ACHN (cell line): ENCODE data around the gene SDR42E1.

ENCODE experiments used
- DNase-seq: peaks from one replicate; pipeline ENCODE4 v3.0.0-alpha.2; 2015
- in situ Hi-C: cut with HindIII; loops from 2 replicates; pipeline ENCODE4 v1.10.0; 2017; ENCODE audit warnings: low sequenced_read_pairs, low pct_ligation_motif_present, low pct_unique_long_range_greater_than_20kb

Gene SDR42E1

GRCh38 chr16:81971853-81972252 lies 39.4 kb downstream of the SDR42E1 start:
- in situ Hi-C loops: no loop called here
- no peak for DNase-seq

DNA sequence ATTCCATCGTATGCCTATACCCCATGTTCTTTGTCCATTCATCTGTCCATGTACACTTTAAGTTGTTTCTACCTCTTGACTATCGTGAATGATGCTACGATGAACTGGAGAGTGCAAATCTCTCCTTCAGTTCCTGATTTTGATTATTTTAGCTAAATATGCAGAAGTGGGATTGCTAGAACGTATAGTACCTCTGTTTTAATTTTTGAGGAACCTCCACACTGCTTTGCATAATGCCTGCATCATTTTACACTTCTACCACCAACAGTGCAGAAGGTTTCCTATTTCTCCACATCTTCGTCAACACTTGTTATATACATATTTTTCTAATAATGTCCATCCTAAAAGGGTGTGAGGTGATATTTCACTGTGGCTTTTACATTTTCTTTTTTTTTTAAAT lies 43.9 kb downstream of the SDR42E1 start:
- in situ Hi-C loops: no loop called here

DNA sequence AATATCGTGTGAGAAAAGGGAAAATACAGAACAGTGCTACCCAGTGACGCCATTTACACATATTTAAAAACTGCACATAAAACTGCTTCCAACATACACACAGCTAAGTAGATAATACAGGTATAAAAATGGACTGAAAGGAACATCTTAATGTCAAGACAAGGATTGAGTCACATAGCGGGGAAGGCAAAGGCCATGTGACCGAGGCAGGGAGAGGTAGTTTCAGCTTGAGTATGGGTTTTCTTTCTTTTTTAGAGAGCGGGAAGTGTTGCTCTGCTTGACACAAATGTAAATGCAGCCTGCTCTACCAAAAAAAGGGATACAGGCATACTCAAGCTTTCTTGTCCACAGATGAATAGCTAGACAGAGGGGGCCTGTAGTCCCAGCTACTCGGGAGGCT lies 46.5 kb downstream of the SDR42E1 start:
- no peak for DNase-seq
- in situ Hi-C loops: no loop called here

More for the DNA sequence above, 43.9 kb downstream of the SDR42E1 start:
- DNase-seq: no peak

GRCh38 chr16:81956213-81956948 lies 54.9 kb downstream of the SDR42E1 start:
- in situ Hi-C loops: no loop called here
- no peak for DNase-seq

- in situ Hi-C loops: no loop called here
- no peak for DNase-seq
These were observed 59.7 kb downstream of the SDR42E1 start for GRCh38 chr16:81951564-81951963.

- in situ Hi-C loops: no loop called here
- no peak for DNase-seq
These were observed 65.1 kb downstream of the SDR42E1 start for GRCh38 chr16:81946206-81946605.

GRCh38 chr16:81945665-81946064 lies 65.6 kb downstream of the SDR42E1 start:
- in situ Hi-C loops: no loop called here
- DNase-seq: no peak

GRCh38 chr16:81942007-81942601 lies 69.2 kb downstream of the SDR42E1 start:
- in situ Hi-C loops: no loop called here

GRCh38 chr16:81940781-81941560 lies 70.3 kb downstream of the SDR42E1 start:
- in situ Hi-C loops: no loop called here
- peak; percentile 68 for DNase-seq

More at GRCh38 chr16:81942007-81942601, 69.2 kb downstream of the SDR42E1 start:
- no peak for DNase-seq

GRCh38 chr16:81939164-81940056 lies 71.9 kb downstream of the SDR42E1 start:
- in situ Hi-C loops: no loop called here
- DNase-seq: no peak
